A673 (cell line): ENCODE results near the gene SESN1.

Experiments used
- EZH2 ChIP-seq: fragments of 200-600 bp; sonication (generic); IDR thresholded peaks from 2 replicates; pipeline ENCODE4 v1.6.1; 2017; ENCODE audit warnings: borderline replicate concordance, low read depth, mild to moderate bottlenecking, mixed read lengths, antibody characterized with exemption, low read length; ENCODE audit not compliant: poor library complexity, severe bottlenecking
- TF ChIP-seq, protein P1 (sequence below): fragments of 300-800, 200-600 bp; sonication (generic); conservative IDR thresholded peaks from 2 replicates; pipeline ENCODE4 v1.5.1; 2017; ENCODE audit warnings: low read depth, mild to moderate bottlenecking, antibody characterized with exemption, low read length, moderate library complexity, mixed read lengths

DNA sequence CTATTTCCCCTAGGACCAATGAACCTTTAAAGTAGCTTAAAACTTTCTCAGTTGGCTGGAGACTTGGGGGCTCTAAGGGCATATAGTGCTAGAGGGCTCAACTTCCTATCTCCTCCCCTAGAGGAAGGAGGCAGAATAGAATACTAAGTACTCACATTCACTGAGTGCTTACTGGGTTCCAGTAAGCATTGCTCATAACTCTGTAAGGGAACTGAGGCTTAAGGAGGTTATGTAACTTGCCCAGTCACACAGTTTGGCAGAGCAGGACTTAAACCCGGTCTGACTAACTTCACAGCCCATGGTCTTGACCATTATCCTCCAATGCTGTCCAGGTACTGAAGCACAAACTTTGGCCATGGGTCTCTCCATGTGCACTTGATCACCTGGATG lies 12.5 kb downstream of the SESN1 start:
- TF ChIP-seq, protein P1, sequence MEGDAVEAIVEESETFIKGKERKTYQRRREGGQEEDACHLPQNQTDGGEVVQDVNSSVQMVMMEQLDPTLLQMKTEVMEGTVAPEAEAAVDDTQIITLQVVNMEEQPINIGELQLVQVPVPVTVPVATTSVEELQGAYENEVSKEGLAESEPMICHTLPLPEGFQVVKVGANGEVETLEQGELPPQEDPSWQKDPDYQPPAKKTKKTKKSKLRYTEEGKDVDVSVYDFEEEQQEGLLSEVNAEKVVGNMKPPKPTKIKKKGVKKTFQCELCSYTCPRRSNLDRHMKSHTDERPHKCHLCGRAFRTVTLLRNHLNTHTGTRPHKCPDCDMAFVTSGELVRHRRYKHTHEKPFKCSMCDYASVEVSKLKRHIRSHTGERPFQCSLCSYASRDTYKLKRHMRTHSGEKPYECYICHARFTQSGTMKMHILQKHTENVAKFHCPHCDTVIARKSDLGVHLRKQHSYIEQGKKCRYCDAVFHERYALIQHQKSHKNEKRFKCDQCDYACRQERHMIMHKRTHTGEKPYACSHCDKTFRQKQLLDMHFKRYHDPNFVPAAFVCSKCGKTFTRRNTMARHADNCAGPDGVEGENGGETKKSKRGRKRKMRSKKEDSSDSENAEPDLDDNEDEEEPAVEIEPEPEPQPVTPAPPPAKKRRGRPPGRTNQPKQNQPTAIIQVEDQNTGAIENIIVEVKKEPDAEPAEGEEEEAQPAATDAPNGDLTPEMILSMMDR, result no peak
- no peak for TF ChIP-seq EZH2
